ENCODE measurements around the gene RELB. TPM values are rescaled to one million over a fixed set of nuclear protein-coding genes. Genes with fewer than 3 reads are reported as not detected.

The RELB gene
- total RNA-seq, 4 donors from 2014 or later = 1.4 to 16.5 (median 10.6) TPM

GRCh38 chr19:44974857-44975256 lies 26.4 kb upstream of the RELB start:
- H3K27me3 ChIP-seq = no peaks in the 10 kb centered on the region
- peaks cover 80% of the 10 kb centered on the region for H3K36me3 ChIP-seq
- no peak overlapping the region for H3K27ac ChIP-seq
- TF ChIP-seq POLR2A (IDR thresholded peaks at IDR 0.05) (no peak), POLR2AphosphoS5 (IDR thresholded peaks at IDR 0.05) (no peak), CTCF (IDR thresholded peaks at IDR 0.05) (no peak), EP300 (IDR thresholded peaks at IDR 0.05) (no peak)
- H3K9me3 ChIP-seq = no peaks in the 10 kb centered on the region
- DNase-seq (ENCODE audit: low spot score in 2 of 2) = no peak
- WGBS = 87% methylated on average over 5 of the region's 5 CpGs
- H3K4me1 ChIP-seq = no peaks in the 10 kb centered on the region
- no peak overlapping the region for H3K4me3 ChIP-seq

GRCh38 chr19:44975444-44975843 lies 25.8 kb upstream of the RELB start:
- Histone ChIP-seq H3K9me3 (no peaks in the 10 kb centered on the region), H3K4me3 (no peak overlapping the region), H3K36me3 (peaks cover 80% of the 10 kb centered on the region), H3K4me1 (no peaks in the 10 kb centered on the region), H3K27ac (no peak overlapping the region), H3K27me3 (no peaks in the 10 kb centered on the region)
- no peak for DNase-seq (ENCODE audit: low spot score in 2 of 2)
- TF ChIP-seq EP300 (IDR thresholded peaks at IDR 0.05) = no peak
- TF ChIP-seq CTCF (IDR thresholded peaks at IDR 0.05) = no peak
- TF ChIP-seq POLR2AphosphoS5 (IDR thresholded peaks at IDR 0.05) = no peak
- no peak for TF ChIP-seq POLR2A (IDR thresholded peaks at IDR 0.05)
- 95% methylated on average over 4 of the region's 4 CpGs for WGBS

GRCh38 chr19:44984005-44984404 lies 17.3 kb upstream of the RELB start:
- Histone ChIP-seq H3K4me3 (no peak overlapping the region), H3K27me3 (no peaks in the 10 kb centered on the region), H3K9me3 (no peaks in the 10 kb centered on the region), H3K27ac (no peak overlapping the region), H3K36me3 (peaks cover 93% of the 10 kb centered on the region), H3K4me1 (no peaks in the 10 kb centered on the region)
- no peak for DNase-seq (ENCODE audit: low spot score in 2 of 2)
- TF ChIP-seq POLR2A (IDR thresholded peaks at IDR 0.05) (no peak), CTCF (IDR thresholded peaks at IDR 0.05) (no peak), EP300 (IDR thresholded peaks at IDR 0.05) (no peak)
- 88% methylated on average over 9 of the region's 9 CpGs for WGBS

GRCh38 chr19:44985445-44985844 lies 15.8 kb upstream of the RELB start:
- DNase-seq (ENCODE audit: low spot score in 2 of 2) = no peak
- TF ChIP-seq POLR2A (IDR thresholded peaks at IDR 0.05) (no peak), EP300 (IDR thresholded peaks at IDR 0.05) (no peak), POLR2AphosphoS5 (IDR thresholded peaks at IDR 0.05) (no peak), CTCF (IDR thresholded peaks at IDR 0.05) (no peak)
- Histone ChIP-seq H3K4me1 (no peaks in the 10 kb centered on the region), H3K27ac (no peak overlapping the region), H3K36me3 (peaks cover 88% of the 10 kb centered on the region), H3K27me3 (no peaks in the 10 kb centered on the region), H3K4me3 (no peak overlapping the region), H3K9me3 (no peaks in the 10 kb centered on the region)
- 100% methylated on average over 1 of the region's 4 CpGs for WGBS

GRCh38 chr19:44986389-44986788 lies 14.9 kb upstream of the RELB start:
- no peak for DNase-seq (ENCODE audit: low spot score in 2 of 2)
- 92% methylated on average over 2 of the region's 7 CpGs for WGBS
- Histone ChIP-seq H3K4me3 (no peak overlapping the region), H3K27me3 (no peaks in the 10 kb centered on the region), H3K27ac (no peak overlapping the region), H3K9me3 (no peaks in the 10 kb centered on the region), H3K4me1 (no peaks in the 10 kb centered on the region), H3K36me3 (peaks cover 89% of the 10 kb centered on the region)
- TF ChIP-seq EP300 (IDR thresholded peaks at IDR 0.05) (no peak), CTCF (IDR thresholded peaks at IDR 0.05) (no peak), POLR2A (IDR thresholded peaks at IDR 0.05) (no peak), POLR2AphosphoS5 (IDR thresholded peaks at IDR 0.05) (no peak)

Measured in suprapubic skin (tissue), 4 donors.